Endothelial cell of umbilical vein (primary cell): ENCODE data around the gene CLEC16A.

Source experiments
- CTCF ChIP-seq, 2 donors: IDR thresholded peaks; 1 replicate in 1 of 2; 2 replicates in 1 of 2; pipeline ENCODE4 v1.5.1; 2011; ENCODE audit warnings: low read length in 2 of 2, mild to moderate bottlenecking in 2 of 2, moderate library complexity in 2 of 2, control low read depth in 1 of 2, inconsistent platforms in 1 of 2, low read depth in 1 of 2; ENCODE audit not compliant: insufficient read depth in 1 of 2; ENCODE audit errors: extremely low read depth in 1 of 2
- EZH2 ChIP-seq: IDR thresholded peaks from 2 replicates; pipeline ENCODE4 v1.6.1; 2012; ENCODE audit warnings: borderline replicate concordance, low read depth, mild to moderate bottlenecking, moderate library complexity, low read length, inconsistent platforms; ENCODE audit not compliant: severe bottlenecking
- JUN ChIP-seq: IDR thresholded peaks from 2 replicates; pipeline ENCODE4 v1.6.1; 2011; ENCODE audit warnings: borderline replicate concordance, low read depth; ENCODE audit not compliant: insufficient read length, insufficient read depth
- MAX ChIP-seq: IDR thresholded peaks from 2 replicates; pipeline ENCODE4 v1.6.1; 2011; ENCODE audit not compliant: insufficient read depth, insufficient read length
- MYC ChIP-seq: IDR thresholded peaks from one replicate; pipeline ENCODE4 v1.6.1; 2011; ENCODE audit warnings: mild to moderate bottlenecking, low read depth, low read length
- POLR2A ChIP-seq: IDR thresholded peaks from 2 replicates; pipeline ENCODE4 v1.6.1; 2012; ENCODE audit warnings: low read depth, mild to moderate bottlenecking, control low read depth, low read length
- POLR2AphosphoS5 ChIP-seq: IDR thresholded peaks from 2 replicates; pipeline ENCODE4 v1.6.1; 2012; ENCODE audit warnings: low read depth, mild to moderate bottlenecking, control low read depth, low read length, moderate library complexity; ENCODE audit not compliant: insufficient read depth

GRCh38 chr16:10964891-10965326, 20.5 kb downstream of the CLEC16A start:
- no peak for TF ChIP-seq CTCF (IDR thresholded peaks at IDR 0.05; ENCODE audit: extremely low read depth in 1 of 2, insufficient read depth in 1 of 2, low read depth in 1 of 2, low read length in 2 of 2)
- TF ChIP-seq POLR2AphosphoS5, result no peak
- no peak for TF ChIP-seq POLR2A
- no peak for TF ChIP-seq EZH2
- no peak for TF ChIP-seq JUN
- TF ChIP-seq MYC, result no peak
- TF ChIP-seq MAX, result no peak
